Activated T-helper 1 cell treated with anti-CD3 and anti-CD28 coated beads, Interleukin-12 subunit alpha, Interleukin-12 subunit beta, Interleukin-2, Interleukin-4 antibody, amounts not matched to agents 30 ng/mL and 10 ng/mL and 1 ng/mL, durations not matched to agents 14 hours and 24 hours and 36 hours (primary cell): ENCODE data around the gene SCRT2. TPM values are rescaled to one million over a fixed set of nuclear protein-coding genes. Genes with fewer than 3 reads are reported as not detected.
"Not testable (repeated sequence)": the region's sequence is repeated elsewhere in the genome, so short reads cannot be mapped to it uniquely, and the experiment has no call there.

Experiments
- DNase-seq: peaks from one replicate; pipeline ENCODE4 v3.0.0; 2021; ENCODE audit warnings: low spot score
- H3K27ac Mint-ChIP-seq: one replicate; pipeline ENCODE4 v1.8.0; 2021; ENCODE audit warnings: mild to moderate bottlenecking, mixed read lengths
- H3K27me3 Mint-ChIP-seq: one replicate; pipeline ENCODE4 v1.8.0; 2022; ENCODE audit warnings: mild to moderate bottlenecking, moderate library complexity, mixed read lengths; ENCODE audit not compliant: insufficient read depth
- H3K36me3 Mint-ChIP-seq: one replicate; pipeline ENCODE4 v1.8.0; 2021; ENCODE audit warnings: low read depth, mixed read lengths
- H3K4me1 Mint-ChIP-seq: one replicate; pipeline ENCODE4 v1.8.0; 2021; ENCODE audit warnings: low read depth, mixed read lengths
- H3K4me3 Mint-ChIP-seq: one replicate; pipeline ENCODE4 v1.8.0; 2021; ENCODE audit warnings: mild to moderate bottlenecking, moderate library complexity, mixed read lengths
- H3K9me3 Mint-ChIP-seq: one replicate; pipeline ENCODE4 v1.8.0; 2021; ENCODE audit warnings: mixed read lengths
- intact Hi-C: fragments of 100-400 bp; cut with micrococcal nuclease; formaldehyde crosslinking; loops from one replicate; pipeline ENCODE4 v1.15.1; 2024
- total RNA-seq: library from RNA; stranded (reverse); gene quantifications from 2 replicates; pipeline ENCODE4 v1.2.3, GENCODE V29; 2022

Gene SCRT2
- total RNA-seq: not detected in 2 replicates

- Mint-ChIP-seq H3K9me3 (no peaks in the 10 kb centered on the region), H3K27ac (peak within 1 kb of the TSS; percentile 31), H3K36me3 (no peaks in the 10 kb centered on the region), H3K27me3 (peaks cover 48% of the 10 kb centered on the region), H3K4me3 (no peak within 1 kb of the TSS), H3K4me1 (peaks cover 6% of the 10 kb centered on the region)
- intact Hi-C loops: no loop called here
- peak; percentile 58 for DNase-seq
Observed at GRCh38 chr20:675453-676314, at the start of gene SCRT2. SCRT2 (minus strand) TSS chr20:675802; CDS start chr20:675601, 201 bp downstream.

GRCh38 chr20:724797-725196 lies 49.2 kb upstream of the SCRT2 start:
- H3K27ac Mint-ChIP-seq, H3K4me1 Mint-ChIP-seq, H3K4me3 Mint-ChIP-seq, DNase-seq, intact Hi-C loops, H3K9me3 Mint-ChIP-seq, H3K36me3 Mint-ChIP-seq: not testable (repeated sequence)
- peaks cover 38% of the 10 kb centered on the region for H3K27me3 Mint-ChIP-seq

GRCh38 chr20:723756-724155 lies 48.2 kb upstream of the SCRT2 start:
- Mint-ChIP-seq H3K27me3 (peaks cover 28% of the 10 kb centered on the region), H3K4me3 (no peak overlapping the region), H3K27ac (no peak overlapping the region), H3K36me3 (no peaks in the 10 kb centered on the region), H3K9me3 (no peaks in the 10 kb centered on the region), H3K4me1 (no peaks in the 10 kb centered on the region)
- DNase-seq: no peak
- intact Hi-C loops: no loop called here

GRCh38 chr20:722822-723644 lies 47.4 kb upstream of the SCRT2 start:
- intact Hi-C loops: no loop called here
- Mint-ChIP-seq H3K4me3 (no peak overlapping the region), H3K9me3 (no peaks in the 10 kb centered on the region), H3K4me1 (no peaks in the 10 kb centered on the region), H3K27me3 (peaks cover 24% of the 10 kb centered on the region), H3K27ac (no peak overlapping the region), H3K36me3 (no peaks in the 10 kb centered on the region)
- DNase-seq: no peak

- Mint-ChIP-seq H3K27ac (no peak overlapping the region), H3K9me3 (no peaks in the 10 kb centered on the region), H3K27me3 (peaks cover 19% of the 10 kb centered on the region), H3K4me3 (no peak overlapping the region), H3K4me1 (no peaks in the 10 kb centered on the region), H3K36me3 (no peaks in the 10 kb centered on the region)
- no peak for DNase-seq
- intact Hi-C loops: no loop called here
Observed at GRCh38 chr20:721876-722275, 46.3 kb upstream of the SCRT2 start.

GRCh38 chr20:719816-720215 lies 44.2 kb upstream of the SCRT2 start:
- DNase-seq: no peak
- Mint-ChIP-seq H3K4me3 (no peak overlapping the region), H3K27me3 (peaks cover 6% of the 10 kb centered on the region), H3K27ac (no peak overlapping the region), H3K36me3 (no peaks in the 10 kb centered on the region), H3K4me1 (no peaks in the 10 kb centered on the region), H3K9me3 (no peaks in the 10 kb centered on the region)
- intact Hi-C loops: no loop called here

GRCh38 chr20:719068-719467 lies 43.5 kb upstream of the SCRT2 start:
- no peak overlapping the region for H3K27ac Mint-ChIP-seq

DNA sequence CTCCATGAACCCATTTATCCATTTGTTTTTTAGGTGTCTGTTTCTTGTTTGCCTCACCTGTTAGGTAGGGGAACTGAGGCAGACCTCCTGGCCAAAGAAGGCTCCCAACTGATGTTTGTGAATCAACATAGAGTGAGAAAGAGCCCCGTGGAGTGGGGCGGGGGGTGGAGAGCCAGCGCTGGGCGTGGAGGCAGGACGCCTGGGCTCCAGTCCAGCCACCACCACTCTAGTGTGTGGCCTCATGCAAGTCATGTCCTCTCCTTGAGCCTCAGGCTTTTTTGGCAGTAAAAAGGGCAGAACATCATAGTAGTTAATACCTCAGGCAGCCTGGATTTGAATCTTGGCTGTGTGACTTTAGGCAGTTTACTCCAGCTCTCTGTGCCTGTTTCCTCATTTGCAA lies 42.2 kb upstream of the SCRT2 start:
- Mint-ChIP-seq H3K27me3 (peaks cover 9% of the 10 kb centered on the region), H3K9me3 (no peaks in the 10 kb centered on the region), H3K27ac (no peak overlapping the region), H3K4me1 (no peaks in the 10 kb centered on the region), H3K4me3 (no peak overlapping the region), H3K36me3 (no peaks in the 10 kb centered on the region)
- DNase-seq: no peak
- intact Hi-C loops: no loop called here

More at GRCh38 chr20:719068-719467, 43.5 kb upstream of the SCRT2 start:
- intact Hi-C loops: no loop called here
- Mint-ChIP-seq H3K4me3 (no peak overlapping the region), H3K9me3 (no peaks in the 10 kb centered on the region), H3K27me3 (peaks cover 6% of the 10 kb centered on the region), H3K36me3 (no peaks in the 10 kb centered on the region), H3K4me1 (no peaks in the 10 kb centered on the region)
- DNase-seq: no peak

DNA sequence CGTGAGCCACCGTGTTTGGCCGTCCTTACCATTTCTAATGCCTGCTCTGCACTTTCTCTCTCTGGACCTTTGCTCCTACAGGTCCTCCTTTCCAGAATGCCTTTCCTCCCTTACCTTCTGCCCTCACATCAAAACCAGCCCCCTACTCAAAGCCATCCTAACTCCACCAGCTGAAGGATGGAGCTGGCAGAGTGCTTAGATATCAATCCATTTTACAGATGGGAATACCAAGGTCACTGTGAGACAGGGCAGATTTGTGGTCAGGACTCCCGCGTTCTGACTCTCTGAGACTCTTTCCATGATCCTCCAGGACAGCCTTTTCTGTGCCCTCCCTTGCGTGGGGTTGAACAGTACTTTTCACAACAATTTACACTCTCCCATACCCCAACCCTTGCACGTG lies 41.7 kb upstream of the SCRT2 start:
- peaks cover 9% of the 10 kb centered on the region for H3K27me3 Mint-ChIP-seq
- no peaks in the 10 kb centered on the region for H3K36me3 Mint-ChIP-seq
- H3K27ac Mint-ChIP-seq: no peak overlapping the region
- no peaks in the 10 kb centered on the region for H3K4me1 Mint-ChIP-seq
- no peak for DNase-seq
- no peak overlapping the region for H3K4me3 Mint-ChIP-seq
- H3K9me3 Mint-ChIP-seq: no peaks in the 10 kb centered on the region
- intact Hi-C loops: no loop called here

- H3K27ac Mint-ChIP-seq: no peak overlapping the region
- no peaks in the 10 kb centered on the region for H3K9me3 Mint-ChIP-seq
- no peak overlapping the region for H3K4me3 Mint-ChIP-seq
- no peaks in the 10 kb centered on the region for H3K4me1 Mint-ChIP-seq
- DNase-seq: no peak
- H3K36me3 Mint-ChIP-seq: no peaks in the 10 kb centered on the region
- intact Hi-C loops: no loop called here
- peaks cover 19% of the 10 kb centered on the region for H3K27me3 Mint-ChIP-seq
Observed at GRCh38 chr20:714453-714852, 38.9 kb upstream of the SCRT2 start.

GRCh38 chr20:711576-711975 lies 36.0 kb upstream of the SCRT2 start:
- Mint-ChIP-seq H3K27me3 (peaks cover 33% of the 10 kb centered on the region), H3K36me3 (no peaks in the 10 kb centered on the region), H3K9me3 (peaks cover 6% of the 10 kb centered on the region), H3K4me1 (no peaks in the 10 kb centered on the region), H3K4me3 (no peak overlapping the region), H3K27ac (no peak overlapping the region)
- intact Hi-C loops: no loop called here
- DNase-seq: no peak

- Mint-ChIP-seq H3K27me3 (peaks cover 30% of the 10 kb centered on the region), H3K27ac (no peak overlapping the region), H3K9me3 (peaks cover 6% of the 10 kb centered on the region), H3K4me1 (no peaks in the 10 kb centered on the region), H3K4me3 (no peak overlapping the region), H3K36me3 (no peaks in the 10 kb centered on the region)
- no peak for DNase-seq
- intact Hi-C loops: no loop called here
Observed at GRCh38 chr20:710780-711450, 35.3 kb upstream of the SCRT2 start.
